K562 (cell line): ENCODE results near the gene KRTAP5-7. TPM values are rescaled to one million over a fixed set of nuclear protein-coding genes. Genes with fewer than 3 reads are reported as not detected.

Experiments
- ATAC-seq: fragments of 200-7000 bp; cut with Tn5 transposase; 3 replicates; pipeline ENCODE4 v1.9.1; 2020; ENCODE audit warnings: moderate library complexity
- BruUV-seq: library from RNA; stranded (reverse); fragments of 400-500 nt; replicated peaks from 2 replicates; lab custom pipeline; 2021; lab: Mats Ljungman, UMichigan
- CTCF ChIA-PET: fragments of 300-600 bp; formaldehyde crosslinking; extraction: SDS; loops from one replicate; lab custom pipeline; 2021; ENCODE audit warnings: low intra/inter-chr PET ratio; lab: Yijun Ruan, JAX
- POLR2A ChIA-PET: fragments of 300-600, 350-650 bp; sonication (Branson Sonifier 250); formaldehyde crosslinking; extraction: SDS; loops from one replicate; lab custom pipeline; 2021; ENCODE audit warnings: antibody characterized with exemption, inconsistent platforms; lab: Yijun Ruan, JAX
- DNase-seq, 4 experiments: peaks; one replicate each; pipeline versions ENCODE4 v3.0.0 to v3.0.0-alpha.2; 2011 to 2018; ENCODE audit warnings: low spot score in 3 of 4, mixed read lengths in 3 of 4; ENCODE audit errors: extremely low read depth in 1 of 4
- FAIRE-seq: peaks from 2 replicates; lab custom pipeline; 2011; peaks lifted over from hg19 to GRCh38; lab: Jason Lieb, UNC
- H2AFZ ChIP-seq: 2 replicates; pipeline ENCODE4 v1.6.0; 2011; ENCODE audit warnings: low read depth, low read length, control low read depth, inconsistent platforms
- H3K27ac ChIP-seq: fragments of 200-600 bp; 3 replicates; pipeline ENCODE4 v1.8.0; 2011; ENCODE audit warnings: low read depth, mild to moderate bottlenecking, control low read depth, inconsistent platforms, low read length, moderate library complexity, mixed read lengths; ENCODE audit errors: extremely low read depth
- H3K27me3 ChIP-seq, 2 experiments: fragments of 300-600 bp in 1 of 2; 2 replicates in 1 of 2; 3 replicates in 1 of 2; pipeline versions ENCODE4 v1.6.0 to v1.8.0; 2011; ENCODE audit warnings: inconsistent platforms in 2 of 2, low read length in 2 of 2, mild to moderate bottlenecking in 1 of 2, mixed read lengths in 1 of 2, moderate library complexity in 1 of 2; ENCODE audit not compliant: control insufficient read depth in 2 of 2, insufficient read depth in 2 of 2
- H3K36me3 ChIP-seq: fragments of 300-600 bp; 3 replicates; pipeline ENCODE4 v1.8.0; 2011; ENCODE audit warnings: mild to moderate bottlenecking, low read length, inconsistent platforms; ENCODE audit not compliant: control insufficient read depth, insufficient read depth
- H3K4me1 ChIP-seq, 2 experiments: fragments of 200-600 bp in 1 of 2; replicated peaks in 1 of 2; 2 replicates in 1 of 2; 3 replicates in 1 of 2; pipeline versions ENCODE4 v1.5.1 to v1.8.0; 2011; ENCODE audit warnings: inconsistent platforms in 2 of 2, low read length in 2 of 2, mild to moderate bottlenecking in 1 of 2, mixed read lengths in 1 of 2, moderate library complexity in 1 of 2; ENCODE audit not compliant: control insufficient read depth in 2 of 2, insufficient read depth in 2 of 2
- H3K4me2 ChIP-seq: 2 replicates; pipeline ENCODE4 v1.6.1; 2011; ENCODE audit warnings: low read length, control low read depth, inconsistent platforms, mixed read lengths; ENCODE audit not compliant: insufficient read depth
- H3K4me3 ChIP-seq: fragments of 200-600 bp; sonication (generic), shearing (Covaris generic); 2 replicates; pipeline ENCODE4 v1.5.1; 2016; ENCODE audit warnings: control low read depth, inconsistent platforms
- H3K79me2 ChIP-seq: fragments of 200-600 bp; 3 replicates; pipeline ENCODE4 v1.8.0; 2011; ENCODE audit warnings: low read length, inconsistent platforms; ENCODE audit not compliant: control insufficient read depth, insufficient read depth
- H3K9ac ChIP-seq, 2 experiments: 2 replicates each; pipeline versions ENCODE4 v1.6.0 to v1.6.1; 2011; ENCODE audit warnings: low read depth in 2 of 2, low read length in 2 of 2, control low read depth in 1 of 2, inconsistent platforms in 1 of 2, mild to moderate bottlenecking in 1 of 2, mixed read lengths in 1 of 2; ENCODE audit not compliant: insufficient read depth in 1 of 2
- H3K9me1 ChIP-seq: one replicate; pipeline ENCODE4 v1.6.0; 2011; ENCODE audit warnings: inconsistent platforms, mild to moderate bottlenecking, low read length, moderate library complexity; ENCODE audit not compliant: control insufficient read depth, insufficient read depth
- H3K9me3 ChIP-seq: replicated peaks from 2 replicates; pipeline ENCODE4 v1.5.1; 2011; ENCODE audit warnings: low read depth, low read length, inconsistent platforms; ENCODE audit not compliant: control insufficient read depth, insufficient read depth
- H4K20me1 ChIP-seq: replicated peaks from 2 replicates; pipeline ENCODE4 v1.6.1; 2011; ENCODE audit warnings: low read length, inconsistent platforms, mixed read lengths; ENCODE audit not compliant: control insufficient read depth, insufficient read depth
- BCOR ChIP-seq: fragments of 450-650 bp; IDR thresholded peaks from 2 replicates; pipeline ENCODE4 v1.6.1; 2016
- CHD1 ChIP-seq: fragments of 200-600 bp; sonication (generic); IDR thresholded peaks from one replicate; pipeline ENCODE4 v1.6.1; 2012; ENCODE audit warnings: mild to moderate bottlenecking, moderate library complexity, low read length, inconsistent platforms
- HNRNPH1 ChIP-seq: fragments of 200-400 bp; formaldehyde crosslinking; optimal IDR thresholded peaks from 2 replicates; pipeline ENCODE3; 2017; ENCODE audit warnings: low read depth, mild to moderate bottlenecking, low read length, moderate library complexity
- PCBP2 ChIP-seq: fragments of 200-400 bp; formaldehyde crosslinking; IDR thresholded peaks from 2 replicates; pipeline ENCODE4 v1.6.1; 2018; ENCODE audit warnings: low read length, low read depth, mild to moderate bottlenecking, moderate library complexity; ENCODE audit not compliant: poor library complexity, severe bottlenecking
- RBM17 ChIP-seq: fragments of 200-400 bp; formaldehyde crosslinking; IDR thresholded peaks from 2 replicates; pipeline ENCODE4 v1.6.1; 2017; ENCODE audit warnings: low read depth, mild to moderate bottlenecking, low read length, borderline replicate concordance
- TCF3 ChIP-seq: sonication (generic); formaldehyde crosslinking; IDR thresholded peaks from 2 replicates; pipeline ENCODE4 v1.4.0; 2020; ENCODE audit warnings: mild to moderate bottlenecking, missing genetic modification reagents
- U2AF2 ChIP-seq: fragments of 200-400 bp; formaldehyde crosslinking; optimal IDR thresholded peaks from 2 replicates; pipeline ENCODE3; 2017; ENCODE audit warnings: low read depth, mild to moderate bottlenecking, low read length
- ZBTB17 ChIP-seq: fragments of 450-650 bp; formaldehyde crosslinking; IDR thresholded peaks from 2 replicates; pipeline ENCODE4 v1.4.0; 2020; ENCODE audit warnings: mild to moderate bottlenecking
- ZFX ChIP-seq: sonication (generic); formaldehyde crosslinking; IDR thresholded peaks from 2 replicates; pipeline ENCODE4 v1.8.0; 2022; ENCODE audit warnings: mild to moderate bottlenecking, missing genetic modification reagents, moderate library complexity
- ZNF780A ChIP-seq: fragments of 250-450 bp; sonication (Bioruptor Pico); IDR thresholded peaks from 2 replicates; pipeline ENCODE4 v1.5.0; 2021; ENCODE audit warnings: mild to moderate bottlenecking
- WGBS: fragments of 100-300 bp; shearing (Covaris generic); methylation state at CpG from one replicate; pipeline ENCODE4 v1.1.6; 2016; ENCODE audit warnings: low coverage, mixed read lengths; ENCODE audit not compliant: insufficient coverage; ENCODE audit errors: missing lambda C conversion rate; 5-methylcytosine and 5-hydroxymethylcytosine counted together
- in situ Hi-C: fragments of 300-500 bp; cut with MboI; formaldehyde crosslinking; loops from 4 replicates; pipeline ENCODE4 v1.15.0; 2018; ENCODE audit warnings: inconsistent platforms, mixed read lengths
- intact Hi-C: fragments of 100-400 bp; cut with micrococcal nuclease; formaldehyde crosslinking; loops from 2 replicates; pipeline ENCODE4 v1.14.2; 2022
- polyA plus RNA-seq, 8 experiments: library from polyadenylated mRNA; depleted of rRNA in 4 of 8; stranded (reverse) in 5 of 8; unstranded in 3 of 8; fragments of >200 nt; fragmentation: Nextera tagmentation in 2 of 8; fragmentation: Illumina TruSeq in 1 of 8; extraction: Ambion mirVana in 2 of 8; extraction: Trizol in 1 of 8; gene quantifications; 2 replicates each; pipeline versions ENCODE4 v1.2.1 to v1.2.3, GENCODE V29; 2011 to 2014; ENCODE audit warnings: inconsistent platforms in 1 of 8, missing spikeins in 1 of 8
- total RNA-seq, 7 experiments: library from RNA; depleted of rRNA in 6 of 7; stranded (reverse); fragments of >200 nt in 6 of 7; fragmentation: Illumina TruSeq in 2 of 7; extraction: Trizol in 2 of 7; gene quantifications; 2 replicates each; pipeline versions ENCODE4 v1.2.1 to v1.2.3, GENCODE V29; 2011 to 2021; ENCODE audit warnings: low replicate concordance in 1 of 7
- TF ChIP-seq, protein P1 (sequence below), 2 experiments: fragments of 450-650 bp; formaldehyde crosslinking in 1 of 2; IDR thresholded peaks; 2 replicates each; pipeline versions ENCODE4 v1.4.0 to v1.6.1; 2014 to 2020; ENCODE audit warnings: mild to moderate bottlenecking in 2 of 2, borderline replicate concordance in 1 of 2, low read depth in 1 of 2
- TF ChIP-seq, protein P2 (sequence below): fragments of 450-650 bp; formaldehyde crosslinking; IDR thresholded peaks from 2 replicates; pipeline ENCODE4 v1.4.0; 2020; ENCODE audit warnings: mild to moderate bottlenecking
- TF ChIP-seq, protein P3 (sequence below): fragments of 250-450 bp; sonication (Bioruptor Pico); IDR thresholded peaks from 2 replicates; pipeline ENCODE4 v1.8.0; 2021; ENCODE audit warnings: mild to moderate bottlenecking, moderate library complexity

The KRTAP5-7 gene
- total and polyA plus RNA-seq, 9 of the 15 experiments (the other 6 are each of a cell fraction or from before 2014, with no cell fraction given) = not detected

DNA sequence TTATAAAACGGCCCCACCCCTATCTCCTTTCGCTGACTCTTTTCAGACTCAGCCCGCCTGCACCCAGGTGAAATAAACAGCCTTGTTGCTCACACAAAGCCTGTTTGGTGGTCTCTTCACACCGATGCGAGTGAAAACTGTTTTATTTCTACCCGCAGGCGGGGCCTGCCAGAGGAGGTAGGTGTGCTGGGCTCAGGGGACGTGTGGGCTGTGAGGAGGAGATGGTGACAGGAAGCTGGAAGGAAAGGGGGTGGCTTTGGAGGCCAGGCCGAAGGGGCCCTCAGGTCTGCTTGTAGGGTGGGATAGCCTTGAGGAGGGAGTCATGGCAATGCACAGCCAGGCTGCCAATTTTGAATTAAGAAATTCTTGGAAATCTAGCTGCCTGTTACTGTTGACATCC lies 21.3 kb upstream of the KRTAP5-7 start:
- Histone ChIP-seq H3K9ac (no peak overlapping the region), H3K4me2 (no peak overlapping the region), H4K20me1 (no peaks in the 10 kb centered on the region), H3K27ac (no peak overlapping the region), H3K9me3 (0 out of 2 replicates have a peak, but pooled peaks cover 1% of the 10 kb centered on the region), H3K4me3 (no peak overlapping the region), H3K9me1 (no peaks in the 10 kb centered on the region), H3K27me3 (no peaks in the 10 kb centered on the region), H2AFZ (no peak overlapping the region), H3K79me2 (no peaks in the 10 kb centered on the region), H3K4me1 (no peaks in the 10 kb centered on the region), H3K36me3 (no peaks in the 10 kb centered on the region)
- in situ Hi-C loops (no loop called here), intact Hi-C loops (no loop called here)
- 60% methylated on average over 5 of the region's 9 CpGs for WGBS
- ATAC-seq (no peak), DNase-seq (no peak), FAIRE-seq (no peak)
- no TSS peak for BruUV-seq
- ChIA-PET CTCF (no interaction called here), POLR2A (no interaction called here)
- TF ChIP-seq ZFX (CRISPR knock-in tag) (no peak), HNRNPH1 (no peak), CHD1 (no peak), TCF3 (CRISPR knock-in tag) (no peak), ZNF780A (no peak), BCOR (no peak), U2AF2 (no peak), PCBP2 (no peak), RBM17 (no peak), ZBTB17 (no peak)
- TF ChIP-seq, protein P1, sequence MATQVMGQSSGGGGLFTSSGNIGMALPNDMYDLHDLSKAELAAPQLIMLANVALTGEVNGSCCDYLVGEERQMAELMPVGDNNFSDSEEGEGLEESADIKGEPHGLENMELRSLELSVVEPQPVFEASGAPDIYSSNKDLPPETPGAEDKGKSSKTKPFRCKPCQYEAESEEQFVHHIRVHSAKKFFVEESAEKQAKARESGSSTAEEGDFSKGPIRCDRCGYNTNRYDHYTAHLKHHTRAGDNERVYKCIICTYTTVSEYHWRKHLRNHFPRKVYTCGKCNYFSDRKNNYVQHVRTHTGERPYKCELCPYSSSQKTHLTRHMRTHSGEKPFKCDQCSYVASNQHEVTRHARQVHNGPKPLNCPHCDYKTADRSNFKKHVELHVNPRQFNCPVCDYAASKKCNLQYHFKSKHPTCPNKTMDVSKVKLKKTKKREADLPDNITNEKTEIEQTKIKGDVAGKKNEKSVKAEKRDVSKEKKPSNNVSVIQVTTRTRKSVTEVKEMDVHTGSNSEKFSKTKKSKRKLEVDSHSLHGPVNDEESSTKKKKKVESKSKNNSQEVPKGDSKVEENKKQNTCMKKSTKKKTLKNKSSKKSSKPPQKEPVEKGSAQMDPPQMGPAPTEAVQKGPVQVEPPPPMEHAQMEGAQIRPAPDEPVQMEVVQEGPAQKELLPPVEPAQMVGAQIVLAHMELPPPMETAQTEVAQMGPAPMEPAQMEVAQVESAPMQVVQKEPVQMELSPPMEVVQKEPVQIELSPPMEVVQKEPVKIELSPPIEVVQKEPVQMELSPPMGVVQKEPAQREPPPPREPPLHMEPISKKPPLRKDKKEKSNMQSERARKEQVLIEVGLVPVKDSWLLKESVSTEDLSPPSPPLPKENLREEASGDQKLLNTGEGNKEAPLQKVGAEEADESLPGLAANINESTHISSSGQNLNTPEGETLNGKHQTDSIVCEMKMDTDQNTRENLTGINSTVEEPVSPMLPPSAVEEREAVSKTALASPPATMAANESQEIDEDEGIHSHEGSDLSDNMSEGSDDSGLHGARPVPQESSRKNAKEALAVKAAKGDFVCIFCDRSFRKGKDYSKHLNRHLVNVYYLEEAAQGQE (IDR thresholded peaks at IDR 0.05; ENCODE audit: borderline replicate concordance) = no peak
- TF ChIP-seq, protein P1 (CRISPR knock-in tag; IDR thresholded peaks at IDR 0.05; ENCODE audit: low read depth) = no peak
- TF ChIP-seq, protein P2, sequence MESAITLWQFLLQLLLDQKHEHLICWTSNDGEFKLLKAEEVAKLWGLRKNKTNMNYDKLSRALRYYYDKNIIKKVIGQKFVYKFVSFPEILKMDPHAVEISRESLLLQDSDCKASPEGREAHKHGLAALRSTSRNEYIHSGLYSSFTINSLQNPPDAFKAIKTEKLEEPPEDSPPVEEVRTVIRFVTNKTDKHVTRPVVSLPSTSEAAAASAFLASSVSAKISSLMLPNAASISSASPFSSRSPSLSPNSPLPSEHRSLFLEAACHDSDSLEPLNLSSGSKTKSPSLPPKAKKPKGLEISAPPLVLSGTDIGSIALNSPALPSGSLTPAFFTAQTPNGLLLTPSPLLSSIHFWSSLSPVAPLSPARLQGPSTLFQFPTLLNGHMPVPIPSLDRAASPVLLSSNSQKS = no peak
- TF ChIP-seq, protein P3, sequence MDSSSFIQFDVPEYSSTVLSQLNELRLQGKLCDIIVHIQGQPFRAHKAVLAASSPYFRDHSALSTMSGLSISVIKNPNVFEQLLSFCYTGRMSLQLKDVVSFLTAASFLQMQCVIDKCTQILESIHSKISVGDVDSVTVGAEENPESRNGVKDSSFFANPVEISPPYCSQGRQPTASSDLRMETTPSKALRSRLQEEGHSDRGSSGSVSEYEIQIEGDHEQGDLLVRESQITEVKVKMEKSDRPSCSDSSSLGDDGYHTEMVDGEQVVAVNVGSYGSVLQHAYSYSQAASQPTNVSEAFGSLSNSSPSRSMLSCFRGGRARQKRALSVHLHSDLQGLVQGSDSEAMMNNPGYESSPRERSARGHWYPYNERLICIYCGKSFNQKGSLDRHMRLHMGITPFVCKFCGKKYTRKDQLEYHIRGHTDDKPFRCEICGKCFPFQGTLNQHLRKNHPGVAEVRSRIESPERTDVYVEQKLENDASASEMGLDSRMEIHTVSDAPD = no peak
